Mucosa of stomach (tissue), 1 donor: ENCODE data around the gene ZFP36L1.

Experiments
- H3K27me3 ChIP-seq: one replicate; pipeline ENCODE4 v1.7.0; 2013; ENCODE audit warnings: mild to moderate bottlenecking, low read length; ENCODE audit not compliant: control insufficient read depth, insufficient read depth
- H3K36me3 ChIP-seq: one replicate; pipeline ENCODE4 v1.7.0; 2013; ENCODE audit warnings: low read length; ENCODE audit not compliant: control insufficient read depth, insufficient read depth
- H3K4me1 ChIP-seq: one replicate; pipeline ENCODE4 v1.7.0; 2013; ENCODE audit warnings: mild to moderate bottlenecking, low read length; ENCODE audit not compliant: control insufficient read depth, insufficient read depth
- H3K4me3 ChIP-seq: one replicate; pipeline ENCODE4 v1.7.0; 2013; ENCODE audit warnings: low read length
- H3K9ac ChIP-seq: one replicate; pipeline ENCODE4 v1.7.0; 2013; ENCODE audit warnings: mild to moderate bottlenecking, low read length, moderate library complexity
- H3K9me3 ChIP-seq: one replicate; pipeline ENCODE4 v1.7.0; 2013; ENCODE audit warnings: mild to moderate bottlenecking, low read length, moderate library complexity; ENCODE audit not compliant: control insufficient read depth
- donor health status: Pancreatic carcinoma.

Gene ZFP36L1

DNA sequence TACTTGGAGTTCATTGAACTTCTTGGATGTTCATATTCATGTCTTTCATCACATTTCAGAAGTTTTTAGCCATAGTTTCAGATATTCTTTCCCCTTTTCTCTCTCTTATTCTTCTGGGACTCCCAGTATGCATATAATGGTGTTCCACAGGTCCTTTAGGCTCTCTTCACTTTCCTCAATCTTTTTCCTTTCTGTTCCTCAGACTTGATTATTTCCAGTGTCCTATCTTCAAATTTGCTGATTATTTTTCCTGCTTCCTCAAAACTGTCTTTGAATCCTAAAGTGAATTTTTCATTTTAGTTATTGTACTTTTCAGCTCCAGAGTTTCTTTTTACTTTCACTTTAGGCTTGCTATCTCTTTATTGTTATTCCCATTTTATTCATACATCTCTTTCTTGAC, 8.8 kb upstream of the ZFP36L1 start:
- no peaks in the 10 kb centered on the region for H3K27me3 ChIP-seq
- H3K9me3 ChIP-seq: no peaks in the 10 kb centered on the region
- no peak overlapping the region for H3K4me3 ChIP-seq
- no peak overlapping the region for H3K9ac ChIP-seq
- peaks cover 18% of the 10 kb centered on the region for H3K4me1 ChIP-seq
- H3K36me3 ChIP-seq: no peaks in the 10 kb centered on the region

DNA sequence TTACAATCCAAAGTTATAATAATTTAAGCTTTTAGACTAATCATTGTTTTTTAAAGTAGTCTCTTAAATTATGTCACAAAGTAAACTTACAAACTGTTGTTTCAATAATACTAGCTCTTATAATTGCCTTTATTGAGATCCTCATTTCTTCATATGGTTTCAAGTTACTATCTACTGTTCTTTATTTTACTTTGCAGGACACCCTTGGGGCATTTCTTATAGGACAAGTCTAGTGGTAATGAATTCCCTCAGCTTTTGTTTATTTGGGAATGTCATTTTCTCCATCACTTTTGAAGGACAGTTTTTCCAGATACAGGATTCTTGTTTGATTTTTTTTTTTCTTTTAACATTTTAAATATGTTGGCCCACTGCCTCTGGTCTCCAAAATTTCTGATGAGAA, 8.1 kb upstream of the ZFP36L1 start:
- Histone ChIP-seq H3K4me3 (no peak overlapping the region), H3K4me1 (peaks cover 18% of the 10 kb centered on the region), H3K27me3 (no peaks in the 10 kb centered on the region), H3K36me3 (no peaks in the 10 kb centered on the region), H3K9ac (no peak overlapping the region), H3K9me3 (no peaks in the 10 kb centered on the region)

DNA sequence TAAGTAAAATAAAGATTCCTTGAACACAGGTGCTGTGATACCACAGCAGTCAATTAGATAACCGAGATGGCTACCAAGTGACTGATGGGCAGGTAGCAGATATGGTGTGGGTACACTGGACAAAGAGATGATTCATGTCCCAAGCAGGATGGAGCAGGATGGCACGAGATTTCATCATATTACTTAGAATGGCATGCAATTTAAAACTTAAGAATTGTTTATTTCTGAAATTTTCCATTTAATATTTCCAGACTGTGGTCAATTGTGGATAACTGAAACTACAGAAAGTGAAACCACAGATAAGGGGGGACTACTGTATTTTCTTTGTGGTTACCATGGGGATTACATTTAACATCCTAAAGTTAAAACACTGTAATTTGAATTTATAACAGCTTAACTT, 7.5 kb upstream of the ZFP36L1 start:
- H3K27me3 ChIP-seq: no peaks in the 10 kb centered on the region
- H3K4me1 ChIP-seq: peaks cover 13% of the 10 kb centered on the region
- H3K9ac ChIP-seq: no peak overlapping the region
- H3K36me3 ChIP-seq: no peaks in the 10 kb centered on the region
- no peak overlapping the region for H3K4me3 ChIP-seq
- H3K9me3 ChIP-seq: no peaks in the 10 kb centered on the region

DNA sequence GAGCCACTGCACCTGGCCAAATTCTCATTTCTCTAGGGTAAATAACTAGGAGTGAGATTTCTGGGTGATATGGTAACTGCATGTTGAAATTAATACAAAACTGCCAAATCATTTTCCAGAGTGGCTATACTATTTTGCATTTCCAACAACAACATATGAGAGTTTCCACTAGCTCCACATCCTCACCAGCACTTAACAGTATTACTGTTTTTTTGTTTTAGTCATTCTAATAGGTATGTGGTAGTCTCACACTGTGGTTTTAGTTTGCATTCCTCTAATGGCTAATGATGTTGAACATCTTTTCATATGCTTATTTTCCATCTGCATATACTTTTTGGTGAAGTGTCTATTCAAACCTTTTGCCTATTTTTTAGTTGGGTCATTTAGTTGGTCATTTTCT, 5.8 kb upstream of the ZFP36L1 start:
- H3K9ac ChIP-seq: no peak overlapping the region
- H3K4me1 ChIP-seq: peaks cover 9% of the 10 kb centered on the region
- H3K36me3 ChIP-seq: no peaks in the 10 kb centered on the region
- H3K4me3 ChIP-seq: no peak overlapping the region
- no peaks in the 10 kb centered on the region for H3K27me3 ChIP-seq
- H3K9me3 ChIP-seq: no peaks in the 10 kb centered on the region

DNA sequence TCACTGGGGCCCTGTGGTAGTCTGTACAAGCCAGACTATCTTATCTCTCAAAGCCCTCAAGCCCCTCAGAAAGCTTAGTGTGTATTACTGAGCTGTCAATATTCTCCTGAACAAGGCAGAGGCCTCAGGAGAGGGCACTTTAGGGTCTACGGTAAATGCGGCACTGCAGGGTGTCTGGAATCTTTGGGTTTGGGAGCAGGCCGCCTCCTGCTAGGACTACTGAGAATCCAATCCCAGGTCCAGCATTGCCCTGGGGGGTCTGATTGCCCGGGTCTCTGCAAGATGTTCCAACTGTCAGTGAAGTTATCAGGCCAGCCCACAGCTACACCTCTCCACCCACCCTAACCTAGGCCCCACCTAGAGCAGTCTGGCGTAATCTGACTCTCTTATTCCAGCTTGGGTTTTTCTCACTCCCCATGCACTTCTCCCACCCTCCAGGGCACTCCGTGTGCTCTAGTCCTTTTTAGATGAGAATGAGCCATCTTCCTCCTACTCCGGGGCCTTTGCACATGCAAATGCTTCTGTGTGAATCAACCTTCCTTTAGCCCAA, 4.3 kb upstream of the ZFP36L1 start:
- H3K4me3 ChIP-seq: no peak overlapping the region
- no peaks in the 10 kb centered on the region for H3K36me3 ChIP-seq
- peaks cover 9% of the 10 kb centered on the region for H3K4me1 ChIP-seq
- H3K9me3 ChIP-seq: no peaks in the 10 kb centered on the region
- no peaks in the 10 kb centered on the region for H3K27me3 ChIP-seq
- peak overlapping the region; percentile 99 for H3K9ac ChIP-seq

DNA sequence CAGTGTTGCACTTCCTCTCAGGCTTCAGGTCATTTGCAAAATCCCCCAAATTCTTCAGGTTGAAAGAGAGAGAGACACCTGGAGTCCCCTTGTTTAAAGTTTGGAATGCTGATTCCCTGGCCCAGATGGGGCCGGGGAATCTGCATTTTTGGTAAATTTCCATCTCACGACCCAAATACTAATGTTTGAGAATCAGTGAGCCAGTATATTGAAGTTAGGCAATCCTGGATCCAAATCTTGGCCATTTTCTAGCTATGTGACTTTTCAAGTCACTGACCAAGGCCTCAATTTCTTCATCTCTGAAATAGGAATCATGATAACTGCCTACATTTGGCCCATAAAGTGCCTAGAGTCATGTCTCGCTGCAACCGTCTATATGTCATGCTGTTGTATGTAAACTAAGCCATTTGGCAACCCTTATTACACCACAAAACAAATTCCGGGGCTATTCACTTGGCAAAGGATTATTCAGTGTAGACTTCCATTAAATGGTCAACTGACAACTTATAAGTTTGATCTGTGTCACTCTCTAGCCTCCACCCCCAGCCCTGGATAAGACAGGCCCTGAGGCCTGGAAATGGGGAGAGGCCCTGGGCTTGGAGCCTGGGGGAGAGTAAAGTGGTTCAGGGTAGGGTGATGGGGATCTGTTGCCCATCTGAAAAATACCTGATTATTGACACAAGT, 3.7 kb upstream of the ZFP36L1 start:
- H3K9ac ChIP-seq: peak overlapping the region; percentile 99
- H3K27me3 ChIP-seq: no peaks in the 10 kb centered on the region
- H3K4me3 ChIP-seq: peak overlapping the region; percentile 93
- peaks cover 9% of the 10 kb centered on the region for H3K4me1 ChIP-seq
- H3K36me3 ChIP-seq: no peaks in the 10 kb centered on the region
- H3K9me3 ChIP-seq: no peaks in the 10 kb centered on the region

DNA sequence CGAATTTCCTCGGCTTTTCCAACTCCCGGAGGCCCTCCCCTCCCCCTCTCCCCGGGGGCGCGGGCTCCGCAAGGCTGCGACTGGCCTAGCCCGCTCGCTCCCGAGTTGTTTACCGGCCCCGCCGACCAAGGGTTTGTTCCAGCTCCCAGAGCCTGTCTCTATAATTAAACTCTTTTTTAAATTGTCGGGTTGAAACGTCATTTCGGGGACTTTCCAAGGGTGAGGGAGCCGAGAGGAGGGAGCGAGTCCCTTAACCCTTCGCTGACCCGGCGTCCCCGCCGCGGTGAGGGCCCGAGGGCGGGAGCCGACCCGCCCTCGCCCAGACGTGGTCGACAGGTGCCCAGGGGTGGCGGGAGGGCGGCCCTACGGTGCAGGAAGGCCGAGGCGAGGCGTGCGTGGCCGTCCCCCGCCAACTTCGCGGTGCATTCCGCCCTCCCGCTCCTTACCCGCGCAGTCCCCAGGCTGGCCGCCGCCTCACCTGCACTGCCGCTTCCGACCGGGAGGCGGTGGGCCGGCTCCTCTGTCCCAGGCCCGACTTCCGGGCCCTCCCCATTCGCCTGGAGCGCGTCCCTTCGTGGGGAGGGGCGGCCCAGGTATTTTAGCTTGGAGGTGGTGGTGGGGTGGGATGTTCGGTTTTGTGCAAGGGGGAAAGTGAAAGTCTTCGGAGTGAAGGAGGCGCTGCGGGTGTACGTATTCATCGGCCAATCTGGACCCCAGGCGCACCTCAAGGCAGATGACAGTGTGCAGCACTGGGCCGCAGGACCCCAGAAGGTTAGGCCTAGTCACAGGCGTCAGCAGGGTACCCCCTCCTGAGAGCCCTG, 2.9 kb upstream of the ZFP36L1 start:
- H3K9ac ChIP-seq: peak overlapping the region; percentile 99
- H3K36me3 ChIP-seq: peaks cover 5% of the 10 kb centered on the region
- no peaks in the 10 kb centered on the region for H3K9me3 ChIP-seq
- H3K4me3 ChIP-seq: peak overlapping the region; percentile 93
- no peaks in the 10 kb centered on the region for H3K27me3 ChIP-seq
- peaks cover 9% of the 10 kb centered on the region for H3K4me1 ChIP-seq

DNA sequence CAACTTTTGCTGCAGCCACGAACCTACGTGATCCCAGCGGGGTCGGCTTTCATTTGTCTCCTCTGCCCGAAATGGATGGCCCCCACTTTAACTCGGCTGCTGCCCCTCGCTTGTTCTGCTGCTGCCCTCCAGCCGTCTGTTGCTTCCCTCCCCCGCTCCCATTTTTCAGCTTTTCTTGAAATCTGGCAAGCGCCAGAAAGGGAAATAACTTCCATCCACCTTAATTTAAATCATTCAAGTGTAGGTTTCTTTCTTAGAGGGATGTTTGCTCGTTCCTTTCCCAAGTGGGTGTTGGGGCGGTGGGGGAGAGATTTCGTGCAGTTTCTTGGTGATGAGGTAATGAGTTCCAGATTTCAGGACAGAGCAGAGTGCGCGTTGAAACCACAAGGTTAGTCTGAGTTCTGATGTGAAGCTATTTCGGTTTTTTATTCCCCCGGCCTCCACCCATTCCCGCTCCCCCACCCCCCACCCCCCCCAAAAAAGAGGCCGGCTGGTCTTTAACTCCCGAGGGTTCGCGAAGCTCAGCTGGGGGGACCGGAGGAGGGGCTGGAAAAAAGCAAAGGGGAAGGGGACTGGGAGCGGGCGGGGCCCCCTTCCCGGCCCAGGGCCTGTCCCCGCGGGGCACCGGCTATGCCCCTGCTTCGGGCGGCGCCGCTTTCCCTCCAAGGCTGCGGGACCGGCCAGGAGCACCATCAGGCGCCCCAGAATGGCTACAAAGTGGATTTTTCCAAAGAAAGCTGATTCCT, 2.2 kb upstream of the ZFP36L1 start:
- H3K9me3 ChIP-seq: no peaks in the 10 kb centered on the region
- peak overlapping the region; percentile 93 for H3K4me3 ChIP-seq
- peaks cover 9% of the 10 kb centered on the region for H3K4me1 ChIP-seq
- H3K36me3 ChIP-seq: peaks cover 9% of the 10 kb centered on the region
- H3K27me3 ChIP-seq: no peaks in the 10 kb centered on the region
- H3K9ac ChIP-seq: peak overlapping the region; percentile 99

DNA sequence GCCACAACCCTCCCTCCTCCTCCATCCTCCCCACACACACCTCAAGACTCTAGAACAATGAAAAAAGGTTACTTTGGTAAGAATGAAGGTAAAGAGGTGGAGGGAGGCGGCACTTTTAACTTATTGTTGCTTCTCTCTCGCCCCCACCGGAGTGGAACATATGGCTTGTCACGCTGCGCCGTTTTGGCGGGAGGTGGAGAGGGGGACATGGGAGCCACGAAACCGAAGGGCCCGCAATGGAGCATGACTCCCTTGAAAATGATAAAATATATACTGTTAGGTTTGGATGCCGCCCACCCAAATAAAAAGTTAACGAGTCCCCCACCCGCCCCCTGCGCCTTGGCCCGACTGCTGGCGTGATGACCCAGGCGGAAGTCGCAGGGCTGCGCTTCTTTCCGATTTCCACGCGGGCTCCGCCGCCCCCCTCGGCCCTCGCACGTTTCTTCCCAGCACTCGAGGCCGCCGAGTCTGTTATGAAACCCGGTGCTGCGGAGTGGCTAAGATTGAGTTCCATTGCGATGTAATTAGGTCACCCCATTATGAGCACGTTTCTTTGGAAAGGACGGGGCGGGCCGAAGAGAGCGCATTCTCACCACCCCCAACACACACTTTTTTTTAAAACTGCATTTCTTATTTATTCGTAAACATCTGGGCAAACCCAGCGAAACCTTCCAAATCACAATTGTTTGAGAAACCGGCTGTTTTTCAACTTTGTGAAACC, 1.4 kb upstream of the ZFP36L1 start:
- Histone ChIP-seq H3K4me3 (peak overlapping the region; percentile 93), H3K36me3 (peaks cover 16% of the 10 kb centered on the region), H3K4me1 (peaks cover 12% of the 10 kb centered on the region), H3K9ac (peak overlapping the region; percentile 99), H3K27me3 (no peaks in the 10 kb centered on the region), H3K9me3 (no peaks in the 10 kb centered on the region)

DNA sequence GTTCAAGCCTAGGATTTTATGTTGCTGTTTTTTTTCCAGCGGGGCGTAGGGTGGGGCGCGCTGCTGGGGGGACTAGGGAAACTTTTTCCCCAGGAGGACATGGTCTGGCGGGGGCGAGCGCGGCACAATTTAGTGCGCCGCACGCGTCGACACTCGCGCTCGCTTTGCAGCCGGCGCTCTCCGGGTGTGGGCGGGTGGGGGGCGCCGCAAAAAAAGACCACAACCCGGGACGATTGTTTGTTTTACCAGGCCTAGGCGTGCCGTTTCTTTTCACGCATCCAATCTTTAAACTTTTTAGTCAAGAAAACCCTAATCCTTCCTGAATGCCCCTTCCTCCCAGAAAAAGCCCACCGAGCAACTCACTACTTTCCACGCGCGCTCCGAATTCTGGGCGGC, 865 bp upstream of the ZFP36L1 start:
- peaks cover 15% of the 10 kb centered on the region for H3K4me1 ChIP-seq
- H3K27me3 ChIP-seq: no peaks in the 10 kb centered on the region
- H3K4me3 ChIP-seq: peak overlapping the region; percentile 93
- H3K36me3 ChIP-seq: peaks cover 19% of the 10 kb centered on the region
- H3K9ac ChIP-seq: peak overlapping the region; percentile 99
- no peaks in the 10 kb centered on the region for H3K9me3 ChIP-seq

DNA sequence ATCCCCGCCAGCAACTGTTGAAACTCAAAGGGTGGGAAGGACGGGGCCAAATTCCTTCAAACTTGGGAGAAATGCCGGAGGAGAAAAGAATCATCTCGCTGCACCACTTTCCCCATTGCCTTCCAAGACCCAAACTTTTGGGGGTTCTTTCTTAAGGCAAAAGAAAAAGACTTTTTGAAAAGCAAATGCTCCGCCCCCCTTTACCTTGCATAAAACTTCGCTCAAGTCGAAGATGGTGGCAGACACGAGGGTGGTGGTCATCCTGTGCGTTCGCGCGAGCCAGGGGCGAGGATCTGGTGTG, 239 bp downstream of the ZFP36L1 start:
- Histone ChIP-seq H3K9ac (peak overlapping the region; percentile 99), H3K27me3 (no peaks in the 10 kb centered on the region), H3K36me3 (peaks cover 19% of the 10 kb centered on the region), H3K9me3 (no peaks in the 10 kb centered on the region), H3K4me1 (peaks cover 17% of the 10 kb centered on the region), H3K4me3 (peak overlapping the region; percentile 93)
